Inferior parietal cortex (tissue), 1 donor: Measurements from ENCODE around the gene TOP2A.
A peak's percentile ranks its signal among the peaks of the same experiment; 100 is the strongest.

ENCODE experiments used
- DNase-seq: peaks from one replicate; pipeline ENCODE4 v3.0.0-alpha.2; 2016; ENCODE audit errors: extremely low spot score

The TOP2A gene

DNA sequence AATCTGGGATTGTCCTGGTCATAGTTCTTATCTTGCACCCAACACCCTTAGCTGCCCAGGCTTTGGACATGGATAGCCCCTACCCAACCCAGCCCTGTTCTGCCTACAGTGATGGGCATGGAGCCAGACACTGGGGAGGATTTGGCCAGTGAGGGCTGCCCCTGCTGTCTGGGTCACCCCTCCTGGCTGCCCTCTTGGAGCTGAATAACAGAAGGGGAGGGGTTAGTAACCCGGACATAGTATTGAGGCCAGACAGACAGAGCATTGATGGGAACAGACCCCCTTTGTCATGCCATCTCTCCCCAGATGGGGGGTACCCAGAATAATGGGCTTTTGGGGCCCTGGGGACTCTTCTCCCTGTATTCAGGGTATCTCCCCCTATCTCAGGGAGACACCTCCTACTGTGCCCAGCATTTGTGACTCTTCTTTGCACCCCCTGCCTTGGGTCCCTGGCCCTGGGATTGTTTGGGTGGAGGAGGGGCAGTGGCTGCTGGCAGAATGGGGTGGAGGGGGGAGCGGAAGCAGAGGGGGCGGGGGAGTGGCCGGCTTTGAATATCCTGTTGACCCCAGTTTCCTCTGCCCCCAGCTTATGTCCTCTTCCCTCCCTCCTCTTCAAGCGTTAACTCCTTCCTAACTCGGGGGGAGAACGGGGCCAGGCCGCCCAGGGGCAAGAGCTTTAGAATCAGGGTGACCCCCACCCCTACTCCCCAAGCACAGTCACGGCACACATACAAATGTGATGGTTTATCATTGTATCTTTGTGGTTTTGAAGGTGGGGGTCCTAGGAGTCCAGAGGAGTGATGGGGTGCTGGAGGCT is 70.2 kb downstream of the TOP2A start:
- DNase-seq, result no peak

DNA sequence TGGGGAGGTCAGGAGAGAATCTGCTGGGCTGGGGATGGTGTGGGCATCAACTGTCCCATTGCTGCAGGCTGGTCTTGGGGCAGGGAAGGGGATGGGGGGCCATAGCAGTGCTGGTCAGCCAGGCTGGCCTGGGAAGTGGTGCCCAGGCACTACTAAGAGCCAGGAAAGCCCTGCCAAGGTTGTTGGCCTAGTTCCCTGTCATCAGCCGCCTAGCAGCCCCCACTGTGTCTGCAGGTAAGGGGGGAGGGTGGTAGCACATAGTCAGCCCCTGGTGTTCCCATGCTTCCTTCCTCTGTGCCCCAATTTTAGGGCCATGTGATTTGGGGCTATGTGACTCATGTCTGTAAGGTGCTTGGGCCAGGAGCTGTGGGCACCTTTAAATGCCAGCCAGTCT is 70.9 kb downstream of the TOP2A start:
- no peak for DNase-seq

DNA sequence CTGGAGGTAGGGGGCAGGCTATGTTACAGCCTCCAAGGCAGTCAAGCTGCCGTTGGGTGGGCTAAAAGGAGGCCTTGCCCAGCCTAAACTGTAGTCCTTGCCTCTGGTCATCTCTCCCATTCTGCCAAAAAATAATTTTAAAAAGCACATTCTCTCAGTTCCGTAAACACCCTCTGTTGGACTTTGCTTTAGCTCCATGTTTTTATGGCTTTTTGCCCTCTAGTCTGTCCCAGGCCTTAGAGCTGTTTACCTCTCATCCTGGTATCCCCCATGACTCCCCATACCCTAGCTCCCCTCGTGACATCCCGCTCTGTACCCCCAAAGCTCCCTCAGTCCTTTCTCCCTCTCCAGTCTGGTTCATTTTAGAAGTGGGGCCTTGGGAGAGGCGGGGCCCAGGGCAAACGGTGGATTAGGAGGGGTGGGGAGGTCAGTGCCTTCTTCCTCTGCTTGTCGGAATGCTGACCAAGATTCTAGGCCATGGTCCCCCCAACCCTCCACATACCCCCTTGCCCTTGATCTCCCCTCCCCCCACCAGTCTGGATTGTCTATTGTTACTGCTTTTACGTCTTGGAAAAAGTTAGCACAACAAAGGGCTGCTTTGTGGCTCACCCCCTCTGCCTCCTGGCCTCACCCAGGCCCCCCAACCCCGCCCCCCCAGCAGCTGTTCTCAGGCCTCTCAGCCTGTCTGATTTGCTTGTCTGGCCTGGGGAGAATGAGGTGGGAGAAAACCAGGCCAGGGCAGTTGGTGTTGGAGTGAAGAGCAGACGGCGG is 71.5 kb downstream of the TOP2A start:
- DNase-seq, result no peak

DNA sequence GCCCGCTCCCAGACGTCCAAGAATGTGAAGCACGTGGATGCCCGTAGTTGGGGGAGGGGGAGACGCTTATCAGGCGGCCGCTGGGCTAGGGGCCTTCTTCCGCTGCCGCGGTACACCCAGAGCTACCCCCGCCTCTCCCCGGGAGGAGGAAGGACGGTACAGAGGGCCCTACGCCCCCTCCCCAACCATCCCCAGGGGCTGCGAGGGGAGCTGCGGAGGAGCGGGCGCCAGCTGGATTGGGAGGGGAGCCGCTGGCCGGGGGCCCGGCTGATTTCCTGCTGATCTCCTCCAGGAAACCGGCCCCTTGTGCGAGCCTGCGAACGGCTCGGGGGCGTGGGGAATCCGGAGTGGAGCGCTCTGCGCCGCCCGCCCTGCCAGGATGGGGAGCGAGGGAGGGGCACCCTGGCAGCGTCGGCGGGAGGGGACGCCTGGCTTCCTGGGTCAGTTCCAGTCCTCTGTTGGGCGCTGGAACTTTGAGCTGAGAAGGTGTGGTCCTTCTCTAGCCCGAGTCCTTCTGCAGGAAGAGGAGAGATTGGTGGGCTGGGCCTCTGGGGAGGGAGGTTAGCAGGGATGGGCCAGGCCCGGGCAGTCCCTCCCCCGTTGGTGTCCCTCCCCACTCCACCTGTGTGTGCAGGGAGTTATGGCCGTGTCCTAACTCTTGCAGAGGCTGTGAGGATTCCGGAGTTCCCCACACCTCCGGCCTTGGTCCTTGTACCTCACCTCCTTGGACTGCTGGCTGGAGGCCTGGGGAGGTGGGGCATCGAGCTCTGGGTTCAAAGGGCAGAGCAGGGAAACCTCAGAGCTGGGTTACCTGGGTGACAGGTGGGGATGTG is 72.3 kb downstream of the TOP2A start:
- DNase-seq, result no peak

DNA sequence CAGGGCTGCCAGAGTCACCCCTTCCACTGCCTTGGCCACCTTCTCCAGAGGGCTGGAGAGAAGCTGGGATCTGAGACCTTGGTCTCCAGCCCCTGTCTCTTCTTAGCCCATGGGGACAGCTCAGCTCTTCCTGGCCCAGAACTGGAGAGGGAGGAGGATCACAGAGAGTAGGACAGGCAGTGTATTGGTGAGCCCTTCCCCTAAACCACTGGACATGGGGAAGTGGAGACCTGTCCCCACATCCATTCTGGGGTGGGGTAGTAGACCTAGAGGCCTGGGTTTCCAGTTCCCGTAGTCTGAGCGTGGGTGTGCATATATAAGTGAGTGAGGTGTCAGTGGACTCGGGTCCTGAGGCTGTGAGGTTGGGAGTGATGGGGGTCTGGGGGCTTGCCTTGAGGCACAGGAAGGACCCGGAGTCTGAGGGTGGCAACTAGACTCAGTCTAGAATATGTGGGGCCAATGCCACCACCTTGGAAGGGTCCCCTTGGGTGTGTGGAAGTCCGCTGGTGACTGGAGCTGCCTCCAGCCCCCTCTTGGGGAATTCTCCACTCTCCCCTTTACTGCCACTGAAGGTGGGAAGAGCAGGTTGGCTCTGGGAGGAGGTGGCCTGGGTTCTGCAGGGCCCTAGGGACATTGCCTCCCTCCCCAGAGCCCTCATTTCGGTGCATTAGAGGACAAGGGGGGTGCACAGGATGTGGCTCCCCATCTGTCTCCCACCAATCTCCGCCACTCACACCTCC is 73.1 kb downstream of the TOP2A start:
- DNase-seq, result no peak

GRCh38 chr17:40343219-40344119 is 74.2 kb downstream of the TOP2A start:
- no peak for DNase-seq

DNA sequence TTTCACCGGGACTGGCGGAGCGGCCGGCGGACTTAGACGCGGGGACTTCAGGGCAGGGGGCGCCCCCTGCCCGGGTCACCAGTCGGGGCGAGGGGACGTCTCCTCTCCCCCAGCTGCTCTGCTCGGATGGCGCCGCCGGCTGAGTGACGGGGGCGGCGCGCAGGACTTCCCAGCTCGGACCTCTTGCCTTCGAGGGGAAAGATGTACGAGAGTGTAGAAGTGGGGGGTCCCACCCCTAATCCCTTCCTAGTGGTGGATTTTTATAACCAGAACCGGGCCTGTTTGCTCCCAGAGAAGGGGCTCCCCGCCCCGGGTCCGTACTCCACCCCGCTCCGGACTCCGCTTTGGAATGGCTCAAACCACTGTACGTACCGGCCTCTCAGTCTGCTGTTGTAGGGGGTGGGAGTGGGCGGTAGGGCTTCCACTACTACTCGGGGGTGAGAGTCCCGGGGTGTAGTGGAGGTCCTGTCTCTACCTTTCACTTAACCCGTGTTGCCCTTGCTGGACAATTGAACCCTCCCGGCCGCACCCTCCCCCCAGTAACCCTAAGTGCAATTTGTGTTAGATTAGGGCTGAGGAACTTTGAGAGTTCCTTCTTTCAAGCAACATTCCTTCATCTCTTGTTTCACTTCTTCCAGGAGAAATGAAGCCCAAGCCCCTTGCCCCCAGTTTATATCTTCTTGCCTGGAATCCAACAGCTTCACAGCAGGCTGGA is 75.0 kb downstream of the TOP2A start:
- no peak for DNase-seq

DNA sequence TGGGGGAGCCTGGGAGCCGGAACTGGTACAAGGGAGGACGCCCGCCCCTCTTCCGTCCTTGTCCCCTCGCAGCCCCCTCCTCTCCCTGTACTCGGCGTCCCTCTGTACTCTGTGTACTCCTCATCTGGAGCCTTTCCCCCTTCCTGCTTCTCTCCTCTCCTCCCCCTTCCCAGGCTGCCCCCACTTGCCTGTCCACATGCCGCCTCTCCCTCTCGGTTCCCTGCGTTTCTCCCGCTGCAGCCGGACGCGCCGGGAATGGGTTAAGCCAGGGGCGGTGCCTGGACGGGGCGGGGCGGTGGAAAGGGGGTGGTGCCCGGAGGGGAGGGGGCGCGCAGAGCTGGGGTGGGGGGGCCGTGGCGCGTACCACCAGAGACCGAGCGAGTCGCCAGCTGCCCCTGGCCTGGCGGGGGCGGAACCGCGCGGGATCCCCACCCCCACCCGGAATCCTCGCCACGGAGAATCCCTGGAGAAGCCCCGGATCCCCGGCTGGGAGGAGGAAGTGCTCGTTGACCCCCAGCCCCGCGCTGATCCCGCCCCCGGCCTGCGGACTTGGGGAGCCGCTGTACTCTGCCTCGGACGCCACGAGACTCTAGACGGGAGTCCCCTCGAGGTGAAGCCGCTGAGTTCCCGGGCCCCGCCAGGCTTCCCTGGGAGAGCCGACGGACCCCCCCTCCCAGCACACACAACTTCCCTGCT is 75.7 kb downstream of the TOP2A start:
- DNase-seq, result no peak

DNA sequence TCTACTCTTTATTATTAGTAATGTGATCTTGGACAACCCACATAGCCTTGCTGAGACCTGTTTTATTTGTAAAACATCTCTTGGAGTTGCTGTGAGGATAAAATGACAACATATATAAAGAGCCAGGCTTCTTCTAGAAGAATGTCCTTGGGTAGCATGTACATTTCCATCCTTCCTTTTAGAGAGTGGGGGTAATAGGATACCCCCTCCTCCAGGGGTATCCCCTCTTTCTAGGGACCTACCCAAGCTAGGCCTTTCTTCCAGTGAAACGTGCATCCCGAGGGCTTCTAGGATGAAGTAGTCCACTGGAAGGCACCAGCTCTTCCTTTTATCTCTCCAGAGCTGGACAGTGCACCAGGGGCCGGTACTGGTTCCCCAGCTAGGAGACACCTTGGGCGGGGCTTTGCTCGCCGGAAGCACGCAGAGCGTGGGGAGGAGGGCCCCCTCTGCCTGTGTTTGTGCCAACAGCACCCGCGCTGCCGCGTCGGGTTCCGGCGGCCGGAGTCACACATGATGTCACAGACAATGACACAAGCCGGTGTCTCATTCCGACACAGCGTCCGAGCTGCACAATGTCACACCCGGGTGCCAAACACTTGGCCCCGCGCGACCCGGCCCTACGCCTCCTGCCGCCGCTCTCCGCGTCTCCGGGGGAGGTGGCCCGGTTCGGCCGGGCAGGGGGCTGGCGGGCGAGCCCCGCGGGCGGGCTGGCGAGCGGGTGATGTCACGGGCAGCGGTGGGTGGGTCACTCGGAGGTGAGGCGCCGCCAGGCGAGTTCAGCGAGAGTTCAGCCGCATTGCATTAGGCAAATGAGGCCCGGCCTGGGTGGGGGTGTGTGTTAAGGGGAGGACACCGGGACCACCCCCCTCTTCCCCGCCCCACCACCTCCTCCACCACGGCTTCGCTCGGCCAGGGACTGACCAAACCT is 76.6 kb downstream of the TOP2A start:
- DNase-seq, result peak; percentile 43

GRCh38 chr17:40340327-40340726 is 77.4 kb downstream of the TOP2A start:
- no peak for DNase-seq

- no peak for DNase-seq
Measured at GRCh38 chr17:40338941-40339649, 78.6 kb downstream of the TOP2A start.
